IMR-90 (cell line): Measurements from ENCODE around the gene RANBP3. TPM values are rescaled to one million over a fixed set of nuclear protein-coding genes. Genes with fewer than 3 reads are reported as not detected.
A peak's percentile ranks its signal among the peaks of the same experiment; 100 is the strongest.

ENCODE experiments used
- ATAC-seq: fragments of 200-7000 bp; cut with Tn5 transposase; 2 replicates; pipeline ENCODE4 v1.9.1; 2020; ENCODE audit warnings: low read depth, mild to moderate bottlenecking, moderate library complexity
- BruUV-seq: library from RNA; stranded (reverse); fragments of 400-500 nt; replicated peaks from 2 replicates; lab custom pipeline; 2021; lab: Mats Ljungman, UMichigan
- CTCF ChIA-PET: fragments of 300-600 bp; formaldehyde crosslinking; extraction: SDS; loops from one replicate; lab custom pipeline; 2021; ENCODE audit warnings: antibody characterized with exemption; lab: Yijun Ruan, JAX
- POLR2A ChIA-PET: fragments of 300-600 bp; sonication (Branson Sonifier 250); formaldehyde crosslinking; loops from one replicate; lab custom pipeline; 2022; ENCODE audit warnings: antibody characterized with exemption; ENCODE audit not compliant: unreplicated experiment; lab: Charles Lee
- DNase-seq: peaks from one replicate; pipeline ENCODE4 v3.0.0; 2013
- H2AFZ ChIP-seq: replicated peaks from 2 replicates; pipeline ENCODE3; 2013; ENCODE audit warnings: low read length, mild to moderate bottlenecking; ENCODE audit not compliant: poor library complexity
- H2AK5ac ChIP-seq: 2 replicates; pipeline ENCODE4 v1.6.1; 2013; ENCODE audit warnings: low read depth, low read length, inconsistent platforms
- H2AK9ac ChIP-seq: replicated peaks from 2 replicates; pipeline ENCODE3; 2013; ENCODE audit warnings: mild to moderate bottlenecking, low read depth, low read length, moderate library complexity; ENCODE audit not compliant: poor library complexity
- H2BK120ac ChIP-seq: 2 replicates; pipeline ENCODE4 v1.6.1; 2013; ENCODE audit warnings: low read depth, low read length, inconsistent platforms
- H2BK15ac ChIP-seq: 3 replicates; pipeline ENCODE4 v1.6.1; 2013; ENCODE audit warnings: low read depth, low read length, inconsistent platforms
- H2BK20ac ChIP-seq: 2 replicates; pipeline ENCODE4 v1.6.1; 2013; ENCODE audit warnings: low read depth, mild to moderate bottlenecking, inconsistent platforms, low read length, moderate library complexity
- H2BK5ac ChIP-seq: 2 replicates; pipeline ENCODE4 v1.6.1; 2013; ENCODE audit warnings: mild to moderate bottlenecking, low read depth, low read length, inconsistent platforms; ENCODE audit not compliant: poor library complexity, severe bottlenecking
- H3K14ac ChIP-seq: replicated peaks from 2 replicates; pipeline ENCODE4 v1.6.1; 2013; ENCODE audit warnings: low read depth, low read length, inconsistent platforms
- H3K18ac ChIP-seq: 2 replicates; pipeline ENCODE4 v1.6.1; 2013; ENCODE audit warnings: low read depth, low read length, control low read depth
- H3K23ac ChIP-seq: 2 replicates; pipeline ENCODE4 v1.6.1; 2013; ENCODE audit warnings: low read depth, low read length, inconsistent platforms
- H3K27ac ChIP-seq: 2 replicates; pipeline ENCODE4 v1.5.1; 2013; ENCODE audit warnings: mild to moderate bottlenecking, control low read depth, low read length; ENCODE audit not compliant: insufficient read depth
- H3K27me3 ChIP-seq: 2 replicates; pipeline ENCODE4 v1.6.1; 2013; ENCODE audit warnings: low read length; ENCODE audit not compliant: control insufficient read depth, insufficient read depth
- H3K36me3 ChIP-seq: 2 replicates; pipeline ENCODE4 v1.6.1; 2013; ENCODE audit warnings: low read length, mixed read lengths; ENCODE audit not compliant: control insufficient read depth, insufficient read depth
- H3K4ac ChIP-seq: 2 replicates; pipeline ENCODE4 v1.6.1; 2013; ENCODE audit warnings: low read depth, low read length, inconsistent platforms
- H3K4me1 ChIP-seq: 2 replicates; pipeline ENCODE4 v1.6.1; 2013; ENCODE audit warnings: low read length, mixed read lengths; ENCODE audit not compliant: control insufficient read depth, insufficient read depth
- H3K4me2 ChIP-seq: 2 replicates; pipeline ENCODE4 v1.6.1; 2013; ENCODE audit warnings: low read depth, mild to moderate bottlenecking, control low read depth, low read length, moderate library complexity
- H3K4me3 ChIP-seq: 2 replicates; pipeline ENCODE4 v1.5.1; 2013; ENCODE audit warnings: low read depth, mild to moderate bottlenecking, control low read depth, low read length, moderate library complexity; ENCODE audit not compliant: insufficient read depth
- H3K56ac ChIP-seq: 2 replicates; pipeline ENCODE4 v1.6.1; 2013; ENCODE audit warnings: low read length, inconsistent platforms; ENCODE audit not compliant: insufficient read depth; ENCODE audit errors: extremely low read depth
- H3K79me1 ChIP-seq, 2 experiments: 2 replicates each; pipeline ENCODE4 v1.6.1; 2013; ENCODE audit warnings: low read length in 2 of 2, inconsistent platforms in 1 of 2, low read depth in 1 of 2
- H3K9ac ChIP-seq: 2 replicates; pipeline ENCODE4 v1.6.1; 2013; ENCODE audit warnings: low read depth, low read length, control low read depth
- H3K9me1 ChIP-seq: 2 replicates; pipeline ENCODE4 v1.6.1; 2013; ENCODE audit warnings: low read length, inconsistent platforms; ENCODE audit not compliant: insufficient read depth
- H3K9me3 ChIP-seq: 2 replicates; pipeline ENCODE4 v1.6.1; 2013; ENCODE audit warnings: low read length; ENCODE audit not compliant: control insufficient read depth, insufficient read depth
- H4K20me1 ChIP-seq: 2 replicates; pipeline ENCODE4 v1.6.1; 2013; ENCODE audit warnings: low read length, inconsistent platforms; ENCODE audit not compliant: insufficient read depth
- H4K5ac ChIP-seq: 2 replicates; pipeline ENCODE4 v1.6.1; 2013; ENCODE audit warnings: mild to moderate bottlenecking, low read depth, low read length, control low read depth
- H4K8ac ChIP-seq, 2 experiments: 2 replicates each; pipeline ENCODE4 v1.6.1; 2013; ENCODE audit warnings: low read depth in 2 of 2, low read length in 2 of 2, control low read depth in 1 of 2, inconsistent platforms in 1 of 2
- H4K91ac ChIP-seq: 2 replicates; pipeline ENCODE4 v1.6.1; 2013; ENCODE audit warnings: low read depth, low read length, inconsistent platforms; ENCODE audit not compliant: insufficient read depth
- BHLHE40 ChIP-seq: fragments of 150-350 bp; IDR thresholded peaks from 2 replicates; pipeline ENCODE4 v1.6.1; 2016; ENCODE audit warnings: mild to moderate bottlenecking, low read depth, low read length
- CEBPB ChIP-seq: IDR thresholded peaks from 2 replicates; pipeline ENCODE4 v1.6.1; 2012; ENCODE audit warnings: low read depth, low read length, improper control_type of control experiment
- MAZ ChIP-seq: IDR thresholded peaks from 2 replicates; pipeline ENCODE4 v1.6.1; 2012; ENCODE audit warnings: low read depth, mild to moderate bottlenecking, low read length, improper control_type of control experiment, moderate library complexity, borderline replicate concordance
- MXI1 ChIP-seq: IDR thresholded peaks from 2 replicates; pipeline ENCODE4 v1.6.1; 2012; ENCODE audit warnings: low read depth, mild to moderate bottlenecking, low read length, moderate library complexity, borderline replicate concordance
- RAD21 ChIP-seq: IDR thresholded peaks from 2 replicates; pipeline ENCODE4 v1.6.1; 2012; ENCODE audit warnings: low read length, improper control_type of control experiment
- RFX5 ChIP-seq: IDR thresholded peaks from 2 replicates; pipeline ENCODE4 v1.8.0; 2012; ENCODE audit warnings: low read depth, mild to moderate bottlenecking, low read length, moderate library complexity
- SMC3 ChIP-seq: fragments of 150-350 bp; IDR thresholded peaks from 2 replicates; pipeline ENCODE4 v1.6.1; 2016; ENCODE audit warnings: low read depth, mild to moderate bottlenecking, antibody characterized with exemption, low read length, moderate library complexity
- WGBS, 2 experiments: methylation state at CpG; one replicate each; pipeline versions ENCODE4 v1.1.5 to v1.1.7; 2013; ENCODE audit warnings: missing lambda C conversion rate in 2 of 2; ENCODE audit not compliant: insufficient read length in 1 of 2; ENCODE audit errors: extremely low coverage in 2 of 2; 5-methylcytosine and 5-hydroxymethylcytosine counted together
- dilution Hi-C: fragments of 300-500 bp; cut with HindIII; formaldehyde crosslinking; loops from one replicate; pipeline ENCODE4 v1.14.3; 2018; ENCODE audit warnings: low sequenced_read_pairs; ENCODE audit not compliant: unreplicated experiment
- in situ Hi-C: fragments of 300-500 bp; cut with MboI; formaldehyde crosslinking; loops from 3 replicates; pipeline ENCODE4 v1.14.3; 2019; ENCODE audit warnings: low sequenced_read_pairs, inconsistent platforms, mixed read lengths
- intact Hi-C: fragments of 100-400 bp; cut with micrococcal nuclease; formaldehyde crosslinking; loops from 2 replicates; pipeline ENCODE4 v1.10.0; 2022
- polyA plus RNA-seq, 3 experiments: library from polyadenylated mRNA; depleted of rRNA; stranded (reverse); fragments of >200 nt; gene quantifications; 2 replicates each; pipeline ENCODE4 v1.2.3, GENCODE V29; 2012; ENCODE audit warnings: low replicate concordance in 1 of 3
- total RNA-seq: library from RNA; depleted of rRNA; stranded (reverse); fragments of >200 nt; gene quantifications from 2 replicates; pipeline ENCODE4 v1.2.3, GENCODE V29; 2012
- TF ChIP-seq, protein P1 (sequence below): fragments of 150-350 bp; IDR thresholded peaks from 2 replicates; pipeline ENCODE4 v1.6.1; 2016; ENCODE audit warnings: low read depth, mild to moderate bottlenecking, low read length, moderate library complexity, borderline replicate concordance

RANBP3 gene
- total and polyA plus RNA-seq, 2 of the 4 experiments (the other 2 are of a cell fraction) = 42.5 to 111 TPM

DNA sequence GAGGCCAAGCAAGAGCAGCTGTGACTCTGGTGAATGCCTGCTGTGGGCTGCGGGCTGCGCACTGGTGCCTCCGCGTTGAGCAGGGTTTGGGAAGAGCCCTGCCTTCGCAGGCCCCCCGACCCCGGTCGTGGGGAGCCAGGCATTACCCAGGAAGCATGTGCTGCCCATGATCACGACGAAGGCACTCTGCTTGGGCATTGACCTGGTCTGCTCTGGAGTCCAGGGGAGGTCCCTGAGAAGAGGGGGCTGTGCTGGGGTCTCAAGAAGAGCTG lies 19.2 kb downstream of the RANBP3 start (continued):
- TF ChIP-seq SMC3 = no peak
- no peak for TF ChIP-seq CEBPB

DNA sequence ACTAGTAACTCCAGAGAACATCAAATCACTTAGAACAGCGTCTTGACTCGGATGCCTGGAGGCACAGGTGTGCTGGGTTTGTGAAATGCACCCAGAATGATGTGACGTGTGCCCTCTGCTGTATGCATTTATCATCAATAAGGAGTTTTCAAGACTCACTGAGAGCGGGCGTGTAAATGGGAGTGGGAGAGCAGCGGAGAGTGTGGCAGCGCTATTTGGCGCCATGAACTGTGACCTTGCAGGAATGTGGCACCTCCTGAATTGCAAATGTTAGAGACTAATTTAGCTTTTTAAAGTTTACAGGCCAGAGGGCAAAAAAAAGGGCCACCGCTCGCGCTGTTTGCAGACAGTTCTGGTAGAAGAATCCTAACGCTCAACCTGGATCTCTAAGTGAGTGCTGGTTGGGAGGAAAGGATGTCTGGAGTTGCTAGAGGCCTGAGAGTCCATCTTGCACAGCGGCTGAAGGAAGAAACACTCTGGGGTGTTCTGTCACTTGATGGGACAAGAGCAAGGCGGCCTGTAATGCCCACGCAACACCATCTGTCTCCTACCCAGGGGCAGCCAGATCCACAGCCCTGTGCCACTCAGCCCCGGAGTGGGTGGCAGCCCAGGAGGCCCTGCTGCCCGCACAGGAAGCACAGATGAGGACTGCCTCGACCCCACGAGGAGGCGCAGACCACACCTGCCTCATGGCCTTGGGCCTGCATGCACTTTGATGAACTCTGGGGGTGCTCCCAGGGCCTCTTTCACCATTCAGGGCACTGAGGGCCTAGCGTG lies 19.7 kb downstream of the RANBP3 start:
- ATAC-seq (no peak), DNase-seq (no peak)
- Histone ChIP-seq H2BK20ac (no peak overlapping the region; the same call in 1 of the 2 replicates), H3K27me3 (no peaks in the 10 kb centered on the region), H3K27ac (no peak overlapping the region), H3K4me2 (no peak overlapping the region), H3K9me1 (peaks cover 56% of the 10 kb centered on the region), H2AFZ (peak overlapping the region; percentile 34), H3K79me1 (peaks cover 35 to 99% of the 10 kb centered on the region in 2 experiments), H3K4me3 (no peak overlapping the region), H3K4me1 (peaks cover 53% of the 10 kb centered on the region), H4K8ac (no peak overlapping the region), H3K36me3 (no peaks in the 10 kb centered on the region; the same call in 1 of the 2 replicates), H2BK15ac (no peak overlapping the region), H4K91ac (no peak overlapping the region), H2BK120ac (no peak overlapping the region), H3K18ac (no peak overlapping the region), H4K5ac (no peak overlapping the region), H3K56ac (no peak overlapping the region), H2BK5ac (no peak overlapping the region), H3K9ac (no peak overlapping the region), H3K4ac (peak overlapping the region; percentile 17; the same call in 1 of the 2 replicates), H3K14ac (no peak overlapping the region), H3K9me3 (no peaks in the 10 kb centered on the region), H2AK9ac (peak overlapping the region; percentile 20), H4K20me1 (peaks cover 90% of the 10 kb centered on the region), H2AK5ac (no peak overlapping the region; the same call in none of the 2 replicates), H3K23ac (no peak overlapping the region)
- TF ChIP-seq, protein P1, sequence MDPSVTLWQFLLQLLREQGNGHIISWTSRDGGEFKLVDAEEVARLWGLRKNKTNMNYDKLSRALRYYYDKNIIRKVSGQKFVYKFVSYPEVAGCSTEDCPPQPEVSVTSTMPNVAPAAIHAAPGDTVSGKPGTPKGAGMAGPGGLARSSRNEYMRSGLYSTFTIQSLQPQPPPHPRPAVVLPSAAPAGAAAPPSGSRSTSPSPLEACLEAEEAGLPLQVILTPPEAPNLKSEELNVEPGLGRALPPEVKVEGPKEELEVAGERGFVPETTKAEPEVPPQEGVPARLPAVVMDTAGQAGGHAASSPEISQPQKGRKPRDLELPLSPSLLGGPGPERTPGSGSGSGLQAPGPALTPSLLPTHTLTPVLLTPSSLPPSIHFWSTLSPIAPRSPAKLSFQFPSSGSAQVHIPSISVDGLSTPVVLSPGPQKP = no peak
- TF ChIP-seq MXI1 (no peak), BHLHE40 (no peak), MAZ (no peak), RFX5 (no peak), RAD21 (no peak)
- intact Hi-C loops = no loop called here
- ChIA-PET CTCF (interaction anchor here (1.5 kb wide), 1 partner anchor 154 kb away, joined by 5 read pairs; no protein-coding TSS in a partner anchor), POLR2A (no interaction called here)
- in situ Hi-C loops = no loop called here
- WGBS, 2 experiments = 94% methylated on average over 9 of the region's 21 CpGs; no CpG with 5 or more reads in 1 of the 2 experiments
- dilution Hi-C loops = no loop called here
- no TSS peak for BruUV-seq
